GM21367 (cell line): ENCODE measurements around the gene GTPBP1.

Source experiments
- ATAC-seq: cut with Tn5 transposase; IDR thresholded peaks from one replicate; pipeline ENCODE4 v1.9.1; 2021; ENCODE audit not compliant: unreplicated experiment

Gene GTPBP1

GRCh38 chr22:38756711-38757463 is 51.1 kb downstream of the GTPBP1 start:
- ATAC-seq, result no peak

- ATAC-seq, result no peak
Measured at GRCh38 chr22:38757464-38757757, 51.7 kb downstream of the GTPBP1 start.

- no peak for ATAC-seq
Measured at GRCh38 chr22:38758276-38758945, 52.7 kb downstream of the GTPBP1 start.

- no peak for ATAC-seq
Measured at GRCh38 chr22:38759005-38759404, 53.3 kb downstream of the GTPBP1 start.

GRCh38 chr22:38760477-38761201 is 54.9 kb downstream of the GTPBP1 start:
- ATAC-seq, result no peak

GRCh38 chr22:38761202-38762162 is 55.7 kb downstream of the GTPBP1 start:
- ATAC-seq, result no peak

- ATAC-seq, result no peak
Measured at GRCh38 chr22:38762551-38762983, 56.8 kb downstream of the GTPBP1 start.

GRCh38 chr22:38766076-38766777 is 60.5 kb downstream of the GTPBP1 start:
- ATAC-seq, result no peak

- no peak for ATAC-seq
Measured at GRCh38 chr22:38767313-38767712, 61.6 kb downstream of the GTPBP1 start.

GRCh38 chr22:38768036-38768435 is 62.3 kb downstream of the GTPBP1 start:
- no peak for ATAC-seq

- ATAC-seq, result no peak
Measured at GRCh38 chr22:38770257-38770949, 64.7 kb downstream of the GTPBP1 start.

- no peak for ATAC-seq
Measured at GRCh38 chr22:38772623-38772873, 66.8 kb downstream of the GTPBP1 start.

GRCh38 chr22:38773363-38773946 is 67.7 kb downstream of the GTPBP1 start:
- ATAC-seq, result no peak

GRCh38 chr22:38774496-38775166 is 68.9 kb downstream of the GTPBP1 start:
- ATAC-seq, result no peak

GRCh38 chr22:38775656-38776055 is 69.9 kb downstream of the GTPBP1 start:
- ATAC-seq, result no peak

- no peak for ATAC-seq
Measured at GRCh38 chr22:38776086-38776485, 70.3 kb downstream of the GTPBP1 start.

GRCh38 chr22:38777087-38777671 is 71.4 kb downstream of the GTPBP1 start:
- ATAC-seq, result no peak

GRCh38 chr22:38781033-38781432 is 75.3 kb downstream of the GTPBP1 start:
- no peak for ATAC-seq
